G401 (cell line): ENCODE measurements around the gene GJA9. TPM values are rescaled to one million over a fixed set of nuclear protein-coding genes. Genes with fewer than 3 reads are reported as not detected.
"Not testable (repeated sequence)": the region's sequence is repeated elsewhere in the genome, so short reads cannot be mapped to it uniquely, and the experiment has no call there.

Experiments
- DNase-seq: peaks from one replicate; pipeline ENCODE4 v3.0.0-alpha.2; 2015; ENCODE audit warnings: low spot score
- in situ Hi-C: cut with HindIII; loops from 2 replicates; pipeline ENCODE4 v1.10.0; 2016; ENCODE audit warnings: low sequenced_read_pairs, mixed read lengths
- total RNA-seq: library from RNA; depleted of rRNA; stranded (reverse); fragments of >200 nt; shearing (Covaris generic); gene quantifications from 2 replicates; pipeline ENCODE4 v1.2.3, GENCODE V29; 2014

GJA9 gene
- total RNA-seq, 1 experiment from 2014 or later, result not detected

GRCh38 chr1:38888423-38889333 lies 7.3 kb upstream of the GJA9 start:
- DNase-seq, result no peak
- in situ Hi-C loops, result no loop called here

DNA sequence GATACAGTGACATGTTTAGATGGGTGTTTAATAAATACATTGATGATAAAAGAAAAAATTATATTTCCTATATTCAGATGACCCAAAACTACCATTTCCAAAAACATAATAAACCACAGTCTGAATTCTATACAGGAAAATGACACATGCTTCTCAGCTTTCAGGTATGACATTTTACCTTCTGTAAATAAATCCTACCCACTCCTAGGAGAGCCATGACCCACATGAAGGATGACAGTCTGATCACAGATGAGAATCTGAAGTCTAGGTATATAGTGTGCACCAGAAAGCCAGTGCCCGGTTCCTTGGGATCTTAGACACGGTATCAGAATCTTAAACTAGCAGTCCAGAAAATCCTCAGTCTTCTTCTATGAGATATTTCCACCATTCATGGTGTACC lies 3.7 kb upstream of the GJA9 start:
- in situ Hi-C loops, result no loop called here
- DNase-seq, result no peak

GRCh38 chr1:38875811-38876210 lies 5.6 kb downstream of the GJA9 start:
- in situ Hi-C loops, result no loop called here

GRCh38 chr1:38873027-38873969 lies 8.1 kb downstream of the GJA9 start, which contains the start of gene MYCBP:
Gene MYCBP, minus strand, starts transcription at chr1:38873348. Its CDS starts 43 bp downstream, at chr1:38873305.
- peak; percentile 98 for DNase-seq
- in situ Hi-C loops, result no loop called here

More at GRCh38 chr1:38875811-38876210, 5.6 kb downstream of the GJA9 start:
- no peak for DNase-seq

GRCh38 chr1:38872401-38873026 lies 8.9 kb downstream of the GJA9 start:
- DNase-seq, result no peak
- in situ Hi-C loops, result no loop called here

DNA sequence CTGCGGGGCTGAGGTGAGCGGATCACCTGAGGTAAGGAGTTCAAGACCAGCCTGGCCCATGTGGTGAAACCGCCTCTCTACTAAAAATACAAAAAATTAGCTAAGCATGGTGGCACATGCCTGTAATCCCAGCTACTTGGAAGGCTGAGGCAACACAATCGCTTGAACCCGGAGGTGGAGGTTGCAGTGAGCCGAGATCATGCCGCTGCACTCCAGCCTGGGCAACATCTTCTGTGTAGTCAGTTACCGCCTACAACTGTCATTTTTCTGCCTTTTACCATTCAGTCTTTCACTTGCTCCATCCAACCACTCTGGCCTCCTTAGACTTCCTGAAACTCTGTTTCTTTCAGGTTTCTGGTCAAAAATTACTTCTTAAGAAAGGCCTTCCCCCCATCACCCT lies 10.4 kb downstream of the GJA9 start:
- in situ Hi-C loops, result no loop called here
- no peak for DNase-seq

GRCh38 chr1:38867208-38867607 lies 14.2 kb downstream of the GJA9 start:
- in situ Hi-C loops, result no loop called here
- DNase-seq, result no peak

DNA sequence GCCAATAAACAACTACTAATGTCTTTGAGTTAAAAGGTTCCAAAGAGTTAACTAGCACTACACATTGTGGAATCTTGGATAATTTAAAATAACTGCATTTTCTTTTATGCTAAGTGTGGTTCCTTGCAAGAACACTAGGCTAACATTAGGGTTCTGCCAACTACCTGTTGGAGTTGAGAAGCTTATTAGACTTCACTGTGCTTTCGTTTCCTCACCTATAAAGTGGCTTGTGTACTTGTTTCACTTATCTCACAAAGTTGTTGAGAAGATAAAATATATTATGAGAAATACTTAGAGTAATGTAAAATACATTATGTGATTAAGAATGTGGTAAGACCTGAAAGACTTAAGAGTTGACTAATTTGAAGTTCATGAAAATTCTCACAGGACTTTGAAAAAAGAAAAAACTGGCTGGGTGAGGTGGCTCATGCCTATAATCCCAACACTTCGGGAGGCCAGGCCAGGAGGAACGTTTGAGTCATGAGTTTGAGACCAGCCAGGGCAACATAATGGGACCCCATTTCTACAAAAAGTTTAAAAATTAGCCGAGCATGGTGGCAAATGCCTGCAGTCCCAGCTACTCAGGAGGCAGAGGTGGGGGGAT lies 16.2 kb downstream of the GJA9 start:
- in situ Hi-C loops, result no loop called here
- no peak for DNase-seq

DNA sequence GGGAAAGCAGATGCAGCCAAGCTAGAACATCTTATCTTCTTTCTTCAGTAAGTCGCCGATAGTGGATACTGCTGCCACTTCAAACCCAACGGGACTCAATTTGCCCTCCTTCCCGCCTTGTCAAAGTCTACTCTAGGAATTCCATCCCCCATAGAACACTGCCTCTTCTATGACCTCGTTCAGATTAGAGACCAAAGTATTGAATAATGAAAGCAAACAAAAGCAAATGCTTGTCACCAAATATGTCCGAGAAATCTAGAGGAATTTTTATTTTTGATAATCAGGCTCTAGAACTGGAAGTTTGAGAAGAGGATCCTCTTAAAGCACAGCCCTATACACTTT lies 21.0 kb downstream of the GJA9 start:
- in situ Hi-C loops, result no loop called here
- no peak for DNase-seq

GRCh38 chr1:38859561-38860453 lies 21.6 kb downstream of the GJA9 start, which contains the start of gene RRAGC:
Gene RRAGC, minus strand, starts transcription at chr1:38859772. Its CDS starts 126 bp downstream, at chr1:38859646.
- peak; percentile 98 for DNase-seq
- in situ Hi-C loops, result no loop called here

GRCh38 chr1:38858833-38859560 lies 22.4 kb downstream of the GJA9 start:
- DNase-seq, result peak; percentile 23
- in situ Hi-C loops, result no loop called here

DNA sequence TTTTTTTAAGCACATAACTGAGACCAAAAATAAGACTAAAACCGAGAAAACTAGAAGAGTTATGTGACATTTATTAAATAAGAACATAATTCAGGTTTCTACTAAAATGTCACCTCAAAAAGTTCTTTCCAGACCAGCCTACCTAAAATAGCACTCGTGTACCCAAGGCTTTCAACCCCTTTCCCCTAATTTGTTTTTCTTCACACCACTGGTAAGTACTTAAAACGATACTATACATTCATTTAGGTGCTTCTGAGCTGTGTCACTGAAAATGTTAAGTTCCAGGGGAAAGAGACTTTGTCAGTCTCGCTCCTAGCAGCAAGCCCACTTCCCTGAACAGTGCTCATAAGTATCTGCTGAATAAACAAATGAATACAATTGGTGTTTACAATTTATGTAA lies 28.6 kb downstream of the GJA9 start:
- in situ Hi-C loops, result no loop called here

DNA sequence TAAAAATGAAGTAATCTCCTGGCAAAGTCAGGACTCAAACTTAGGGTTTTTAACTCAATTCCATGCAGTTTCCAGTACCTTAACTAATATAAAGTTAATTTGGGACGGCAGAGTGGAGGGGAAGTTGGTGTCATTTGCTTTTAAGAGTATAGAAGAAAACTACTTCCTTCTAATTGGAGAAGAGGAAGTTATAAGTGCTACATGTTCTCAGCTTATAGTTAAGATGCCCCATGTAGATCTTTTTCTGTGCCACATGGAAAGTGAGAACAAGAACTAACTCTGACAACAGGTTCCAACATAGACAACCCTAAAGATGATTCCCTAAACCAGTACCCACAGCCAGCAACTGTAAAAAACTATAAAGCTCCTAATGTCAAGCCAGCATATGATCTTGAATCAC lies 33.3 kb downstream of the GJA9 start:
- in situ Hi-C loops, result no loop called here
- DNase-seq, result no peak

More for the DNA sequence above, 28.6 kb downstream of the GJA9 start:
- no peak for DNase-seq

DNA sequence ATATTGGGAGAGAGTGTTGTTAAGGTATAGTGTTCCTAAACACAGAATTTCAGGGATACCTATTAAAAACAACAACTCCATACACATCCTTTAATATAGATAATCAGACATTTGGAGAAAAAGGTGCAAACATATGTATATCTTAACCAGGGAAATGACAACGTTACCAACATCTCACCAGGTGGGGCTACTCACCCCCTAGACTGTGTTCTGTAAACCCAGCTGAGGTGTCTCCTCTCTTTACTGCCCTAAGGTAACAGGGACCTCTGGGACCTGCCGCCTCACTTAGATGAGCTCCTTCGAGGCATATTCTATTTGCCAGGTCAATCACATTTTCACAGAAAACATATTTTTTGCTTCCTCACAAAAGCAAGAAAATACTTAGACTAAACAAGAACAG lies 35.2 kb downstream of the GJA9 start:
- in situ Hi-C loops, result no loop called here
- DNase-seq, result no peak

DNA sequence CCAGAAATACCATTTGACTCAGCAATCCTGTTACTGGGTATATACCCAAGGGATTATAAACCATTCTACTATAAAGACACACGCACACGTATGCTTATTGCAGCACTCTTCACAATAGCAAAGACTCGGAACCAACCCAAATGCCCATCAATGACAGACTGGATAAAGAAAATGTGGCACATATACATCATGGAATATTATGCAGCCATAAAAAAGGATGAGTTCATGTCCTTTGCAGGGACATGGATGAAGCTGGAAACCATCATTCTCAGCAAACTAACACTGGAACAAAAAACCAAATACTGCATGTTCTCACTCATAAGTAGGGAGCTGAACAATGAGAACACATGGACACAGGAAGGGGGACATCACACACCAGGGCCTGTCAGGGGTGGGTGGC lies 36.3 kb downstream of the GJA9 start:
- DNase-seq, in situ Hi-C loops: not testable (repeated sequence)

GRCh38 chr1:38840281-38840680 lies 41.1 kb downstream of the GJA9 start:
- DNase-seq, result no peak
- in situ Hi-C loops, result no loop called here

DNA sequence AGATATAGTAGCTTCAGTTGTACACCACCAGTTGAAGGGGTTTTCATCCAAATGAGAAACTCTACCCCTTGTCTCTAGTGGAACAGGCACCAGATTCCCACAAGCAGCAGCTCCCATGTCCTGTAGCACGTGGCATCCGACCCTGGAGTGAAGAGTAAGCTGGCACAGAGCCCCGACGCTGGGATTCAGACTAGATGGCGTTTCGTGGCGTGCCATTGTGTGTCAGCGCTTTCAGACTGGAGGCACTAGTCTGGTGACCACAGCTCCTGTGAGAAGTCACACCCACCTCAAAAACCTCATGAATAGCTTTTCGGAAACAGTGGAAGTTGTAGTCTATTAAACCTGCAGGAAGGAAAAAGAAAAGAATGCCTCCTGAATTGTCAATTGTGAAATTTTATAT lies 42.0 kb downstream of the GJA9 start:
- no peak for DNase-seq
- in situ Hi-C loops, result no loop called here
